HG02642 (cell line): ENCODE results near the gene EHBP1.
"Not testable (repeated sequence)": the region's sequence is repeated elsewhere in the genome, so short reads cannot be mapped to it uniquely, and the experiment has no call there.

Experiments used
- ATAC-seq: cut with Tn5 transposase; IDR thresholded peaks from one replicate; pipeline ENCODE4 v1.9.1; 2021; ENCODE audit warnings: mild to moderate bottlenecking; ENCODE audit not compliant: unreplicated experiment, poor library complexity

The EHBP1 gene

DNA sequence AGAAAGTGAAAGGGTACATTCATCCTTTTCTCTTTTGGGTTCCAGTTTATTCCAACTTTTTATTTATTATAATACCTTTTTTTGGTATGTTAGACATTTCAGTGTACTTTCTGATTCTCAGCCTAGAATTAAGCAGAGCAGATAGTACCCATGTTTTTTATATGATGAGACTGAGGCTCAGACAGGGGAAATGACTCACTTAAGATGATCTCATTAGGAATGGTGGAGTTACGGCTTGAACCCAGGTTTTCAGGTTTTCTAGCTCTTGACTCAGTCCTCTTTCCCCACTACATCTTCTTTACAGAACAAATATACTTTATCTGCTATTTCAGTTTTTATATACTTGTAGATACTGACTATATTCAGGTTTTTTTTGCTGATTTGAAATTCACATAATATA lies 293.4 kb downstream of the EHBP1 start:
- ATAC-seq, result no peak

DNA sequence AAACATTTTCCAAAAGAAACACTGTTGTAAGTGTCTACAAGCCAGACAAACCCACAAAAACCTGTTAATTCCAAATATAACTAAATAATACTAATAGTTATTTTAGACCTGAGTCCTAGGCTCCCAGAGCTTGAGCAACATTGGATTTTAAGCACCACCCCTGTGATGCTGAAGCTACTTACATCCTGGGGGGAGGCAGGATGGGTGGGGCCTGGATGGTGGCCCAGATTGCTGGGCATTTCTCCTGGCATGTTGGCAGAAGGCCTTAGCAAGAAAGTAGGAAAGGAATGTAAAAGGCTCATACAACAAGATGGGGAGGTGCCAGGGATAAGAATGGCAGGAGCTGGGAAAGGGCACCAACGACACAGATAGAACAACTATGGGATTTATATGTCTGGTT lies 294.4 kb downstream of the EHBP1 start:
- ATAC-seq, result no peak

DNA sequence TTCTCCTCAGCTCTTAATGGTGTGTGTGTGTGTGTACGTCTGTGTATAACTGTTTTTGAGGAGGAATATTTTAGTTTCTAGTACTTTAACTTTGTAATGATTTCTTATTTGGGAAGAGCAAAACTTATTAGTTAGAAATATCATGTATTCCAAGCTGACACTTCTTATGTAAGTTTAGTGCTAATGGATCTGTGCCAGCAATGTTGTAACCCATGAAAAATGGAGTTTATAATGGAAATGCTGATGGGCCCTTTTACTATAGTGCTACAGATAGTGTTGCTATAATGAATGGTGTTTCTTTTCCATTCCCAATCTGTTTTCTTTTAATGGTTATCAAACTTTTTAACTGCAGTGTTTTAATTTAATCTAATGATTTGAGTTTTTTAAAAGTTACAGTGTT lies 295.3 kb downstream of the EHBP1 start:
- ATAC-seq, result no peak

DNA sequence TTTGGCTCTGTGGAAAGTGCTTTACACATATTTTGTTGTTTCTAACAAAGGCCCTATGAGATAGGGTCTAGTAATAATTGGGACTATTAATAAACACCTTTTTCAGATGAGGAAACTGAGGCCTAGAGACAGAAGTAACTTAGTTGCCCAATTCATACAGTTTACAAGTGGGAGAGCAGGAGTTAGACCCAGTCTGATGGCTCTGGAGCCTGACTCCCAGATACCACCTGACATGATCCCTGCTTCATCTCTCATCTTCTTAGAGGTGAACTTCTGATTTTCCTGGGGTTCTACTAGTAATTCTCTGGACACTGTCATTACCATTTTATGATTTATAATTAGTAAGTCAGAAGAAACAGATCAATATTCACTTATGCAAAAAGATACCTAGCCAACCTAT lies 296.1 kb downstream of the EHBP1 start:
- no peak for ATAC-seq

DNA sequence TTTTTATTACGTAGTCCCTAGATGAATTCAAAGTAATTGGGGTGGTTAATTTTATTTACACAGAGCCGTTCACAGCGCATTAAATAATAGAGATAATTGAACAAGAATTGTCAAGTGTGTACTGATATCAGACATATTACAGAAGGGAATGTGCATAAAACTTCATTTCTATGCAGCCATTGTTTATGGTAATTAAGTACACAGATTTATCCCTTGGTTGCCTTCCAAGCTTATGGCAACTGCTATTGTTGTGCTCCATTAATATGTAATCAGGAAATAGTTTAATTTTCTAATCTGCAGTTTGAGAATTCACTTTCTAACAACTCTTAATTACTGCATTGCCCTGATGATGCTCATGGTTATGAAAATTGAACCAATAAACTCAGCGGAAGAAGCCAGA lies 297.8 kb downstream of the EHBP1 start:
- ATAC-seq, result no peak

DNA sequence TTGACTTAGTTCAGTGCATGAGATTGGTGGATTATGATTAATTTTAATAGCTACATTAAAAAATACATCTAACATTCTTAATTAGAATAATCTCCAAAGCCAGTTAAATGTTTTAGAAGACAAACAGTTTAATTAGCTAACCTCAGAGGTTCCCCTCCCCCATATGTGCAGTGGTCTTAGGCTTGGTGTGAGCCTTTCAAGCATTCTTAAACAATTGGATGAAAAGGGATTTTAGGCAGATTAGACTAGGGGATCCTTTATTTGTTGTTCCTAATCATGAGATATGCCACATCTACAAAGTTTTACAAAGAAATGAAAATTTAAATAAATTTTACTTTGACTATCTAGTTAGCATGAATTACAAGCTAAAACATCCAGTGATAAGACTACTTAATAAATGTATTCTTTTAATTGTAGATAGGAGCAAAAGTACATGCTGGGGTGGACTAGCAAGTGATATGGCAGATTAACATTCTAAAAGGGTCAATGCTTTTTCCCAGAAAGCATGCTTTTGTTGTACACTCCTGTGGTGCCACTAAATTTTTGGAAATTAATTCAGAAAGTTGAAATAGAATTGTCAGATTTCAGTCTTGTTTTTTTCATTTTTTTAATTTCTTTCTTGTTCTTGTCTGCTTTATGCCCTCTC lies 302.4 kb downstream of the EHBP1 start:
- ATAC-seq, result no peak

DNA sequence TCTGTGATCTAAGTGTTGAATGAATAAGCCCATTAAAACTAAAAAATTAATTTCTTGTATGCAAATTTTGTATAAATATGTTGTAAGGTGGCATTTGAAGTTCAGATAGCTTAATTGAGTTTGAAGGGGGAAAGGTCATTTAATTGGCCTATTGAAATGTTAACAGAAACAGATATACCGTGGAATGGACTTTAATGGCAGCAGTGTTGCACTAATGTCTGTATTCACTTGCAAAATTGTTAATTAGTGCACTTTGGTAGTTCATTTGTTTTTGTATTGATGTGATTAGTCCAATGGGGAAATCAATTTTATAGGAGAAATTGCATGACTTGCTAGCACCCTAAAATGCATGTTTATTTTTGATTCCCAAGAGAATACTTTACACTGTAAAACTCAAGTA lies 303.3 kb downstream of the EHBP1 start:
- ATAC-seq, result no peak

DNA sequence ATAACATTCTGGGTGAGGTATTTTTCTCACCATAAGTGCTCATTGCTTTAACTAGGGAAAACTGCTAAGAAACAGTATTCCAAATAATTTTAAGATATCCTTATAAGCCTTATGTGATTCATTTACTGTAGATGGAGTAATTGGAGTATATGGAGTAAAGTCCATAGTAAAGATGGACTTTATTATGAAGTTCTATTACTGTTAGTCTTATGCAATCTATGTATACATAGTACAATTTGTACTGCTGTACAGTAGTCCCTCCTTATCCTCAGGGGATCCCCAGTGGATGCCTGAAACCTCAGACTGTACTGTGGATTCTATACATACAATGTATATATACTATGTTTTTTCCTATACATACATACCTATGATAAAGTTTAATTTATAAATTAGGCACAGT lies 304.0 kb downstream of the EHBP1 start:
- ATAC-seq, result no peak

DNA sequence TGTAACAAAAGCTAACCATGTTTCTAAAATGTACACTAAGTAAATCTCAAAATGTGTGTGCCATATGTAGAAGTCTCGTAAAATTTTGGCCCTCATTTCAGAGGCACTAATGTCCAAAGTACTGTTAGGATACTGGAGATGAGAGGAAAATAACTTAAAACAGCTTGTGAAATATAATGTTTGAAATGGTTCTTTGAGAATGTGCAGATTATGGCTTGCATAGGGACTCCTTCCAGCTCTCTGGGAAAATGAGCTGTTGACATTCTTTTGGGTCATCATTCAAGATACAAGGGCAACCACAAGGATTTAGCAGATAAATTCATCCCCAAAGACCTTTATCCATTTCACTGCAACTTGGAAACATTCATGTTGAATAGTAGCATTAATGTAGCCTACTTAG lies 307.0 kb downstream of the EHBP1 start:
- no peak for ATAC-seq

DNA sequence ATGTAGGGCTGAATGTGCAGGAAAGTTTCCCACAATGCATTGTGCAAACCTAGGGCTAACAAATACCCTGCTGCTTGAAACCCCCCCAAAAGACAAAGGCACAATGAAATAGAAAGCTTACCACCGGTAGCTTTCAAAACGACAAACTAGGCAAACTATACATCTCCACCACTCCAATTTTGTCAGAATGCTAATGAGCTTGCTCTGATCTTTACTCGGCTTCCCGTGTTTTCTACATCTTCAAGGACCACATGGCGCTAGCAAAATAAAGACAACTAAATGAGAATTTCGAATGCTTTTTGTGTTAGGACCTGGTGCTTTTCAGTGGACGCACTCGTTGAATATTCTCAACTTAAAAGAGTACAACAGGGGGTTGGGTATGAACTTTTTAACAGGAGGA lies 307.9 kb downstream of the EHBP1 start:
- ATAC-seq, result no peak

DNA sequence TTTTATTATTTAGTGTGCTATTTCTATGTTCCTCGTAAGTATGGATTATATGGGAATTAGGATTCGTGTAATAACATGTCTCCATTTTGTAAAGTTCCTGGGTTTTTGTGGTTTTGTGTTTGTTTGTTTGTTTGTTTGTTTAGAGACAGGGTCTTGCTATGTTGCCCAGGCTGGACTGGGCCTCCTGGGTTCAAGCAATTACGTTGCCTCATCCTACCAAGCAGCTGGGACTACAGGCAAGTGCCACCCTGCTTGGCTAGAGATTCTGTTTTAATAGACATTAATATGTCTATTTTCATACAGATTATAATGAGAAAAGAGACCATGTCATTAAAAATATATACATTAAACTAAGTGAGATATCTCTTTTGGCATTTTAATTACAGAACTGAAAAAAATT lies 309.9 kb downstream of the EHBP1 start:
- ATAC-seq, result no peak

DNA sequence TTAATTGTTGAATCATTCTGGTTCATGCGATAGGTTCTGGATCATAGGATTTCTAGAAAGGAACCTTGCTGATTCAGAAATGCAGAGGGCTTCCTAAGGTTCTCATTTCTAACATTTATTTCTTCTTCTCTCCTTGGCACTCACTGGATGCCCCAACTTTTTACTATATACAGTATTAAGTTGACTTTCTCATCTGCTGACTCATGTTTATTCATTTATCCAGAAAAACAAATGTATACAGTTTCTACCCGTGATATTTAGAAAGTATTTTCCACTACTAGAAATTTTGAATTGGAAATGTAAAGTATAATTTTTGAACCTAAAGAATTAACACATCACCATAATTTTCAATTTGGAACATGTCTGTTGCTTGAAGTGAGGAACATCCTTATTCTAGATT lies 312.9 kb downstream of the EHBP1 start:
- ATAC-seq, result no peak

DNA sequence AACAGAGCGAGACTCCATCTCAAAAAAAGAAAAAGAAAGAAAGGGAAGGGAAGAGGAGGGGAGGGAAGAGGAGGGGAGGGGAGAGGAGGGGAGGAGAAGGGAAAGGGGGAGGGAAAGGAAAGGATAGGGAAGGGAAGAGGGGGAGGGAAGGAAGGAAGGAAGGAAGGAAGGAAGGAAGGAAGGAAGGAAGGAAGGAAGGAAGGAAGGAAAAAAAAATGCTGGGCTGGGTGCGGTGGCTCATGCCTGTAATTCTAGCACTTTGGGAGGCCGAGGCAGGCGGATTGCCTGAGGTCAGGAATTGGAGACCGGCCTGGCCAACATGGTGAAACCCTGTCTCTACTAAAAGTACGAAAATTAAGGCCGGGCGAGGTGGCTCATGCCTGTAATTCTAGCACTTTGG lies 314.2 kb downstream of the EHBP1 start:
- not testable (repeated sequence) for ATAC-seq

DNA sequence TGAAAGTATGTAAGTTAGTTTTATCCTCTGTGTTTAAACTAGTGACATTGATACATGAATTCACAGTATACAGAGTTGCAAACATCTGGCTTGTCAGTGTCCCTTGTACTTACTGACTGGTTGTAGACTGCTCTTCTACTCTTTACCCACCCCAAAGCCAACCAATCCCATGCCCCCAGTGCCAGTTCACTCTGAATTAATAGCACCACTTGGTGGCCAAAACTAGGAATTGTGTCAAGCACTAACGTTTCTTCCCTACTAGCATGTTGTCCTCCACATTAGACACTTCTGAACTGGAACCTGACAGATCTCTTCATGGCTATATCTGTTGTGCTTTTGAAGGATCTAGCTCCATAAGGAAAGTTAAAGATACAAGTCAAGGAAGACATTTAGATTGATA lies 317.9 kb downstream of the EHBP1 start:
- ATAC-seq, result peak; percentile 59

DNA sequence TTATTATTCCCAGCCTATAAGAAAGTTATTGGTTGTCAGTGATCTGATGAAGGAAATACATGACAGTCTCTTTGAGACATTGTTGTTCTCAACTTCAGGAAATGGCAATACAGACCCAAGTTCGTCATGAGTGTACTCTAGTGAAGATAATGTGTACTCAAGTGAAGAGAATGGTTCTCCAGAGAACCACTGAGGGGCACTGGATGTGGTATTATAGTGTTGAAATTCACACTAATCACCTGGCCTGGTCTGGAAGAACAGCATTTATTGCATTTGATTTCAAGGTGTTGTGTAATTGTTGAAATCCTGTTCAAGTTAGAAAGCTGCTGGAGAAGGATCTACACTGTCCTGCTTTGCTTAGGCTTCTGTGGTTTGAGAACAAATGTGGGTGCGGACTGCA lies 321.7 kb downstream of the EHBP1 start:
- no peak for ATAC-seq

DNA sequence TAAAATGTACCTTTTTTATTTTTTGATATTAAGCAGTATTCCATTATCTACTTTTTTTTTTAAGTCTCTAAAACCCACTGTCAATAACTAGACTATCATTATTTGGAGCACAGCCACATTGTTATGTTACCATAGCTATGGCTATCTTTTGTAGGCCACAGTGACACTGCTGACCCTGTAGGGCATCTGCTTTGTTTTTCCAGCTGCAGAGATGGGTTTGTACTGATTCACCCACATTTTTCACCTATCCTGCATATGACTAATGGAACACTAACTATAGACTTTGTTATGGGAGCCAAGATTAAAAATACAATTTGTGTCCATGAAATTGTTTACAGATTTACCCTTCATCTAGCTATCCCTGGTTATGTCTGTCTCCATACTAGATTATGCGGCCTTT lies 323.5 kb downstream of the EHBP1 start:
- ATAC-seq, result no peak

DNA sequence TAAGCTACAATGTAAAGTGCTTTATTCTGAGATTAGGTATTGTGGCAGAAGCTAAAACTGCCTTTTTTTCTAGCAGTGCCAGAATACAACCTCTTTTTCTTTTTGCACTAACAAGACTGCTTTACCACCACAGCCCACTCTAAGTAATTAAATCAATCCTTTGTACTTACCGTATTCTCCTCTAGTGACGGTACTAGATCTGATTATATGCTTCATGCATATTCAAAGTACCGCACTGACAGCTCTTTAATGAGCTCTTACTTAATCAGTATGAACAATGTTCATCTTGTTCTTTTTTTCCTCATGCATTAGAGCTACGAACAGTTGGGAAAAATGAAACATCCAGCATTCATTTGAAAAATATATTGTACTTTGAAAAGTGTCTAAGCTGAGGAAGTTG lies 329.0 kb downstream of the EHBP1 start:
- no peak for ATAC-seq

DNA sequence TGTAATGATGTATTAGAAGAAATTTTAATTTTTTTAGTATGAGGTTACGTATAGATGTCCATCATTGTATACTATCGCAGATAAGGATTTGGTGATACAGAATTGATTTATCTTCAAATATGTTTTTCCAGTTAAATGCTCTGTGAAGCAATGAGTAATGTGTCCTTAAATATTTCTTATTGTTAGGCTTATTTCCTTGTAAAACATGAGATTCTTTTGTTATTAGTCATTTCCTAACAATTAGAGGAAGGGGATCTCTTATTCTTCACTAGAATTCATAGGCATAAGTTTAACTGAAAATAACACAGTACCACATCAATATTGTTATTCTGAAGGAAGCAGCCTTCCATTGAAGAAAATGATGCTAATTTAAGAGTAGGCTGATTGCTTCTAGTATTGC lies 329.7 kb downstream of the EHBP1 start:
- ATAC-seq, result no peak

DNA sequence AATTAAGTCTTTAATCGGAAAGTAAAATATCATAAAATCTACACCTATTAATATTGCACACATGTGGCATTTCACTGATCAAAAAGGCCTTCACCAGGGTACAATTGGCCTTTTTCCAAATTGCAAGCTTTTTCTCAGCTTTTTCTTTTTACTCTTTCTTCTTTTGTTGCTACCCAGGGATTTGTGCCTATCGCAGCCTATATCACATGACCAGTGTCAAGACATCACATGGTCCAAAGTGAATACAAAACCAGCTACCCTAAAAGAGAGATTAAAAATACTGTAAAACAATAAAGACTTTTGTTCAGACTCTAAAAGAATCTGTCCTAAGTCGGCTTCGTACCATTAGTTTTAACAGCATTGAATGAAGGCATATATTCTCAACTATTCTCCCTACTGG lies 330.1 kb downstream of the EHBP1 start:
- ATAC-seq, result no peak

DNA sequence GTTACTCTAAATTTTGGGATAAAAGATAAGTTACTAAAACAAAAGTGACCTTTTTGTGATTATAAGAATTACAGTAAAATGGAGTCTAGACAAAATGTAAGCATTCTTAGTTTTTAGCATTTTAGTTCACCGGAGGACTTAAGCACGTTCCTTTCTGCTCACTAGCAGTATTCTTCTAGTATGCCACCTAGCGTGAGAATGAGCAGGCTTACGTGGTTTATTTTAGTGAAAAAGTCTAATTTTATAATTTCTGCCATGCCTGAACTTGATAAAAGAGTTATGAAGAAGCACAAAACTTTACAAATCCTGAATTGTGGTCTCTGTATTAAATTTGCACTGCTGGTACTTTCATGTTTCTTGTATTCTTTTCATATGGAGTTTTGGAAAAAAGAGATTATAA lies 332.5 kb downstream of the EHBP1 start:
- no peak for ATAC-seq

DNA sequence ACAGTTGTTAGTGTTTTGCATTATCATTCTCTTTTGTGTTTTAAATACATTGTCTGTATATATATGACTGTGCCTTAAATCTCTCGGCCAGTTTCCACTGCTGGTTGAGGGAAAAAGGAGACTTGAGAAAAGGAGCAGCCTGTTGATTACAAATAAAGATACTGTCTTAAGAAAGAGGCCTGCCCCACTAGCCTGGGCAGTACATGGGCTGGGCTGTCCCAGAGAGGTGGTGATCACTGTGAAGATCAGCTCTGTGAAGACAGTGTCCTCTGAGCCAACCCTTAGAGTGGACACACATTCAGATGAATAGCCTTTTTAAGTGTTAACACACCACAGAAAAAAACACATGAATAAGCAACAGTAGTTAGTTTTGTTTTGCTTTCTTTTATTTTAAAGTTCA lies 335.1 kb downstream of the EHBP1 start:
- ATAC-seq, result no peak

DNA sequence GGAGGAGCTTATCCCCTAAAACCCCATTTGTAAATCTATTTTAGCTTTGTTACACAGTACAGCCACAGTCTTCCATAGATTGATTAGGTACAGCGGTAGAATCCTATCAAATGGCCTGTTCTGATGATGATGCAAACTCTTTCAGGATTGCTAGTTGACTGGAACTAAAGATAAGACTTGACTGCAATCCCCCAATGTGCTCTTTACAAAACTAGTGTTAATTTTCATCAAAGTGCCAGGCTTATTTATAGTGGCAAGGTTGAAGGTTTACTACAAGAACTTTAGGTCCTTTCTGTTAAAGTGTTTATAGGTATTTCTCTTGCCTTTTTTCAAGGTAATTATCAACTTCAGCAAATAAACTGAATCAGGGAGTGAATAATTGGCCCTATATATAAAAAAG lies 336.1 kb downstream of the EHBP1 start:
- no peak for ATAC-seq
